Fibroblast of villous mesenchyme (primary cell): ENCODE measurements around the gene UNC13B. TPM values are rescaled to one million over a fixed set of nuclear protein-coding genes. Genes with fewer than 3 reads are reported as not detected.

Source experiments
- DNase-seq: peaks from one replicate; pipeline ENCODE4 v3.0.0-alpha.2; 2010; ENCODE audit warnings: low read depth
- H3K4me3 ChIP-seq: 2 replicates; pipeline ENCODE4 v1.5.1; 2011; ENCODE audit warnings: low read depth, mild to moderate bottlenecking, low read length
- total RNA-seq: library from RNA; depleted of rRNA; stranded (reverse); fragments of >200 nt; gene quantifications from 2 replicates; pipeline ENCODE4 v1.2.3, GENCODE V29; 2012
- TF ChIP-seq, protein P1 (sequence below): IDR thresholded peaks from 2 replicates; pipeline ENCODE4 v1.5.1; 2012; ENCODE audit warnings: low read depth, mild to moderate bottlenecking, low read length; ENCODE audit not compliant: insufficient read depth

UNC13B gene
- total RNA-seq, 1 donor = 23.7 TPM

DNA sequence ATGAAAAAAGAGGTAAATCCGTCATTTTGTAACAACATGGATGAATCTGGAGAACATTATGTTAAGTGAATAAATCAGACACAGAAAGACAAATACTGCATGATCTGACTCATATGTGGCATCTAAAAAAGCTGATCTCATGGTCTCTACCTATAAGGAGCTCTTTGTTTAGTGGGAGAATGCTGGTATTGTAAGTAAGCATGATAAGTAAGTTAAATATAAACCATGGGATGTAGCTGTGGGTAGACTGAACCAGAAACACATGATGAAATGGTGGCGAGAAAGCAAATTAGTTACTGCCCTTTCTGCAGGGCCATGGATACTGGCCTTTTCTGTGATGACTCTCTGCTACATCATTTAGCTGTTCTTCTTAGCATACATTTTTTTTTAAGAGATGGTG lies 261.7 kb downstream of the UNC13B start:
- TF ChIP-seq, protein P1, sequence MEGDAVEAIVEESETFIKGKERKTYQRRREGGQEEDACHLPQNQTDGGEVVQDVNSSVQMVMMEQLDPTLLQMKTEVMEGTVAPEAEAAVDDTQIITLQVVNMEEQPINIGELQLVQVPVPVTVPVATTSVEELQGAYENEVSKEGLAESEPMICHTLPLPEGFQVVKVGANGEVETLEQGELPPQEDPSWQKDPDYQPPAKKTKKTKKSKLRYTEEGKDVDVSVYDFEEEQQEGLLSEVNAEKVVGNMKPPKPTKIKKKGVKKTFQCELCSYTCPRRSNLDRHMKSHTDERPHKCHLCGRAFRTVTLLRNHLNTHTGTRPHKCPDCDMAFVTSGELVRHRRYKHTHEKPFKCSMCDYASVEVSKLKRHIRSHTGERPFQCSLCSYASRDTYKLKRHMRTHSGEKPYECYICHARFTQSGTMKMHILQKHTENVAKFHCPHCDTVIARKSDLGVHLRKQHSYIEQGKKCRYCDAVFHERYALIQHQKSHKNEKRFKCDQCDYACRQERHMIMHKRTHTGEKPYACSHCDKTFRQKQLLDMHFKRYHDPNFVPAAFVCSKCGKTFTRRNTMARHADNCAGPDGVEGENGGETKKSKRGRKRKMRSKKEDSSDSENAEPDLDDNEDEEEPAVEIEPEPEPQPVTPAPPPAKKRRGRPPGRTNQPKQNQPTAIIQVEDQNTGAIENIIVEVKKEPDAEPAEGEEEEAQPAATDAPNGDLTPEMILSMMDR = no peak
- H3K4me3 ChIP-seq = no peak overlapping the region
- DNase-seq = no peak

GRCh38 chr9:35424356-35425352 lies 262.8 kb downstream of the UNC13B start:
- no peak for DNase-seq
- TF ChIP-seq, protein P1 = no peak
- H3K4me3 ChIP-seq = no peak overlapping the region

DNA sequence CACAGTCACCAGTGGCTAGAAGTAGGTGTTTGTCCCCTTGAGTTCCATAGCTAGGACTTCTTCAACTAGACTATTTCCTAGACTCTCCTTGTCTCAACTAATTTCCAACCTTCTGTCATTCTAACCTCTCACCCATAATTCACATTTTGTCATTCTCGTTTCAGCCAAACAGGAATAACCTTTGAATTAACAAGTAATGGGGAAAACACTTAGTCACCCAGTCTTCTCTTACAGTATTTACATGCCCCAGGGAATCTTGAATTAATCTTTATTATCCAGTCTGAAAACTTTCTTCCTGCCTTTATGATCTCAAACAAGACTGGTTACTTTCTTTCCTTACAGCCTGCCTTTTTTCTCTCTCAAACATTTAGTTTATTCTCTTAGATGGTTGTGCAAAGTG lies 264.8 kb downstream of the UNC13B start:
- no peak overlapping the region for H3K4me3 ChIP-seq
- TF ChIP-seq, protein P1 = no peak
- peak; percentile 9 for DNase-seq

DNA sequence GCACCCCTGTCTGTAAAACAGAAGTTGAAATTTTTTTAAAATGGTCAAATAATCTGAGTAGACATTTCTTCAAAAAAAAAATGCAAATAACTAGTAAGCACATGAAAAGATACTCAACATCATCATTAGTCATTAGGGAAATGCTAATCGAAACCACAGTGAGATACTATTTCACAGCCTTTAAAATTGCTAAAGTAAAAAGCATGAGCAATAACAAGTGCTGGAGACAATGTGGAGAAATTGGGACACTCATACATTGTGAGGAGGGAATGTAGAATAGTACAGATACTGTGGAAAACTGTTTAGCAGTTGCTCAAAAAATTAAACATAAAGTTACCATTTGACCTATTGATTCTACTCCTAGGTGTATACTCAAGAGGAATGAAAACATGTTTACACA lies 269.7 kb downstream of the UNC13B start:
- no peak overlapping the region for H3K4me3 ChIP-seq
- no peak for DNase-seq
- TF ChIP-seq, protein P1 = no peak

DNA sequence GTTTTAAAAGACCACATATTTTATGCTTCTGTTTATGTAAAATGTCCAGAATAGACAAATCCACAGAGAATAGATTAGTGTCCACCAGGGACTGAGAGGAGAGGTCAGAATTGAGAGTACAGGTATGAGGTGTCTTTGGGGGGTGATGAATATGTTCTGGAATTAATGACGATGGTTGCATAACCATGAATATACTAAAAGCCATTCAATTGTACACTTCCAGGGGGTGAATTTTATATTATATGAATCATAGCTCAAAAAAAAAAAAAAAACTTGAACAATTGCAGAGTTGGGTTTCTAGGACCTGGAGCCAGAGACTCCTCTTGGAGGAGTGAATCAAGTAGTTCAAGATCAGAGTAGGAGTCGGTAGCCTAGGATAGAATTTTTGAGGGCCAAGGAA lies 270.3 kb downstream of the UNC13B start:
- no peak overlapping the region for H3K4me3 ChIP-seq
- TF ChIP-seq, protein P1 = no peak
- DNase-seq = no peak

GRCh38 chr9:35436933-35437332 lies 275.1 kb downstream of the UNC13B start:
- TF ChIP-seq, protein P1 = no peak
- DNase-seq = no peak
- no peak overlapping the region for H3K4me3 ChIP-seq

DNA sequence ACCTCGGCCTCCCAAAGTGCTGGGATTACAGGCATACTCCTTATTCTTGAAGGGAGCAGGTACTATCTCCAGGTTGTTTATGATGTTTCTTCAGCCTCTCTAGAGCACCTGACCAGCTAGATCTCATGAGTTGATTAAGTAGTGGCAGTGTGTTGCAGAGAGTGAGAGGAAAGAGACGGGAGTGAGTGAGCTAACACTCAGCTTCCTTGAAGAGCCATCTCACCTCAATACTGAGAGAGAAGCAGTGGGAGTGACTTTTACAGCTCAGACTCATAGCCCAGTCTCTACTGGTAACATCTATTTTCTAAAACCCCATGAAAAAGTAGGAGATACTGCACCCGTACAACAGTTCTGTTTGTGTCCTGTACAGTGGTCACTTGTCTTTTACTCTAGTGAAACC lies 284.2 kb downstream of the UNC13B start:
- no peak for DNase-seq
- TF ChIP-seq, protein P1 = no peak

More for the DNA sequence above, 284.2 kb downstream of the UNC13B start:
- H3K4me3 ChIP-seq = no peak overlapping the region
